ENCODE results near the gene F5.
A peak's percentile ranks its signal among the peaks of the same experiment; 100 is the strongest.
"Not testable (repeated sequence)": the region's sequence is repeated elsewhere in the genome, so short reads cannot be mapped to it uniquely, and the experiment has no call there.

Gene F5

DNA sequence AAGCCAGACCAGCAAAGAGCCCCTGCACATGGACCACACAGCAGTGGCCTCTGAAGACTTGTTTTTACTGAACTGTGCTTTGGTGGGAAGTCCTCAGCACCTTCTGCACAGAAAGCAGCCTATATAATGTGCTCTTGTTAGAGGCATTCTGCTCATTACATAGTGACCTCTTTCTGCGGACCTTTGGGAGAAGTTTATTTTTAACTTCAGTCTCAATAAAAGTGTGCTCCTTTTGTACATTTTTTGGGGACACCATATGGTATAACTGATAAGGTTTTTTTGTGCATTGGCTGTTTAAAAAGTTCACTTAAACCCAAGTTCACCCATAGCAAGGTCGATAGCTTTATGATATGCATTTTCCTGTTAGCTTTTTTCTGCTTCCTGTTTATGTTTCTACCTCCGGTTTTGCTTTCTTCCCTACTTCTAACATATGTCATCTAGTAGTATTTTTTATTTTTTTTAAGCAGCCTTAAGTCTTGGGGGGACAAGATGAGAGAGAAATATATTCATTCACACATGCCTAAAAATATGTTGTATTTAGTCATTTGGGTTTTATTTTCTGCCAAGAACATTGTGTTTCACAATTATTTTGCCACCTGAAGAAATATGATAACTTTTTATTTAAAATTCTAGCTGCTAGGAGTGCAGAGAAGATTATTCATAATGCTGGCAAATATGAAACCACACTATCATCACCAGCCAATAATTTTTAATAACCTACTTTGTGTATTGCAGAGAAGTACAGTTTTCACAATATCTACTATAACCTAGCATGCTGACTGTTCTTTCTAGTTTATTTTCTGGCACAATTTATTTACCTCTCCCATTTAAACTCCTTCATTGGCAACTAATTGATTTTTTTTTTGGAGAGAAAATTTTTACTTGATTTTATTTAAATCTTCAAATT is 77.6 kb downstream of the F5 start:
- DNase-seq (ENCODE audit: low read depth): no peak

DNA sequence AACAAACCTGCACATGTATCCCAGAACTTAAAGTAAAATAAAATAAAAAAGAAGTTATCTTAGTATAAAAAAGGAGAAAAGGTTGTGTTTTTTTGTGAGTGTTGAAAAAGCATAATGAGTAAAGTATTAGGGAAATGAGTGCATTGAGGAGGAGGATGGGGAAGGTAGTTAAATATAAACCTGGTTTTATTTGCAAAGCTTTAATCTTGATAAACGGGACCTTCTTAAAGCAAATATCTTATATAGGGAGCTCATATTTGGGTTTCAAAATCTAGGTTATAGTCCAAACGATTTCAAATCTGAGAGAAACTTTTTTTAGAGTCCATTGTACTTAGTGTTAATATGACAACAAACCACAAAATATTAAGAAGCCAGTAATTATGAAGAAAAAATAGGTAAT is 78.9 kb downstream of the F5 start:
- no peak for DNase-seq (ENCODE audit: low read depth)

DNA sequence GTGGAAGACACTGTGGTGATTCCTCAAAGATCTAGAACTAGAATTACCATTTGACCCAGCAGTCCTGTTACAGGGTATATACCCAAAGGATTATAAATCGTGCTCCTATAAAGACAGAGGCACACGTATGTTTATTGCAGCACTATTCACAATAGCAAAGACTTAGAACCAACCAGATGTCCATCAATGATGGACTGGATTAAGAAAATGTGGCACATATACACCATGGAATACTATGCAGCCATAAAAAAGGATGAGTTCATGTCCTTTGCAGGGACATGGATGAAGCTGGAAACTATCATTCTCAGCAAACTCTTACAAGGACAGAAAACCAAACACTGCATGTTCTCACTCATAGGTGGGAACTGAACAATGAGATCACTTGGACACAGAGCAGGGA is 82.7 kb downstream of the F5 start:
- not testable (repeated sequence) for DNase-seq (ENCODE audit: low read depth)

DNA sequence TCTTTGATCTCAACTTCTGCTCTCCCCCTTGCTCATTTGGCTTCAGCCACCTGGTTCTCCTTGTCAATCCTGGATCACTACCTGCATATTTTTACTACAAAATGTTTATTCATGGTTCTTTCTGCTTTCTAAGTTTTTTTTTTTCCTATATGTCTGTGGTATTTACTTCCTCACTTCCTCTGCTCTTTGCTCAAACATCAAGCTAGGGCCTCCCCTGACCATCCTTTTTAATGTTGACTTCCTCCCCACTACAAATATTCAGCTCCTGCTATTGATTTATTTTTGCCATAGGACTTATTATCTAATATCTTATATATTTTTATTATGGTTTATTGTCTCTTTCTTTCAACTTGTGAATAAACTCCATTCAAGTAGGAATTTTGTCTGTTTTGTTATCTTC is 86.5 kb downstream of the F5 start:
- no peak for DNase-seq (ENCODE audit: low read depth)

DNA sequence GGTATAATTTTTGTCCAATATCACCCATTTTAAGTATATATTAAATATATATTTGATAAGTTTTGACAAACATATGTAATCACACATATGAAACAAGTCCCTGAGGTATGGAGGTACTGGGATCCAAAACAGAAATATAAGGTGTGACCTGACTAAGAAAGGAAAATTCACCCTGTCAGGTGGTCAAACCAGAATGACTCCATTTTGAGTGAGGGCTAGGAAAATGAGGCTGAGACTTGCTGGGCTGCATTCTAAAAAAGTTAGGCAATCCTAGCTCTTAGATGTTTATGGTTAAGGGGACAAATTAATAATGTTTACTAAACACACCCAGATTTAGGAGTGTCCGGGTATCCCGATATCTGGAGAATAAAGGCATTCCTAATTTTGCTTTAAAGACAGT is 89.0 kb downstream of the F5 start:
- no peak for DNase-seq (ENCODE audit: low read depth)

DNA sequence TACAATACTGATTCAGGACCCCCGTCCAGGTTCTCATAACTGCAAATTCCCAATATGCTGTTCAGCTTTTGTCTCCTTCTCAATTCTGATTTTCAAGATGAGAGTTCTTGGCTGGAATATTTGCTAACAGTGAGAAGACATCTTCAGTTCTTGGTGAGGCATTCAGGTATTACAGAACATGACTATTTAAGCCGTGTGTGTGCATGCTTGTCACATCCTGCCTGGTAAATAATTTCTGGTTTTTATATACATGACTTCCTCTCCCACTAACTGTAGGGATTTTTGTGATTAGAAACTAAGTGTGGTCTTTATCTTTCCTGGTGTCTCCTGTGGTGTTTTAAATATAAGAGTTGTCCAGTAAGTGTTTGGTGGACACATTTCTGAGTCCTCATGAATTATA is 90.4 kb downstream of the F5 start:
- DNase-seq (ENCODE audit: low read depth): no peak

DNA sequence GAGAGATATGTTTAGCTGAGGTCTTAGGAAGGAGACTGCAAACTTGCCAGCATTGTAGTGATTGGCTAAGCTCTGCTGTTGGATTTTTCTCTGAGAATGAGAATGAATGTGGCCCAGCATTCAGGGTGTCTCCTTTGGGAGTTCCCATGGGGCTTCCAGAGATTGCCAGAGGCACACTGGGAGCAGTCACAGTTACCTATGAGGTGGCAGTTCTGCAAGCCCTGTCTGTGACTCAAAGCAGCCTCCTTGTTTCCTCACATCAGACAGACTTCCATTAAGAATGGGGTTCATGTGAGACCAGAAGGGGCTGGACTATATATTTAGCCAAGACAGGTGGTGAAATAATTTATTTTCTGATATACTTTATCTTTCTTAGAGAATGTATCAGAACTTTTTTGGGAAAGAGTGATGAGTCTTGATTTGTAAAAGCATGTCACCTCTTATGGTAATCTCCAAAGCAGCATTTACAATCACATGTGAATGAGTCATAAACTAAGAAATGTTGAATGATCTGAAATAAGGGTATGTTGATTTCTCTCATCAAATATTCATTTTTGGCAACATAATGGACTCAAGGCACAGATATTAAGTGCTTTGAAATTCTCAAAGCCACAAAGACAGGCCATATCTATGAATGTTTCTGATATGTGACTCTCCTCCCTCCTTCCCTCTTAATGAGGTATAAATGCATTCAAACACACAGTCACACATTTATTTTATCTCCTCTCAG is 91.1 kb downstream of the F5 start:
- no peak for DNase-seq (ENCODE audit: low read depth)

DNA sequence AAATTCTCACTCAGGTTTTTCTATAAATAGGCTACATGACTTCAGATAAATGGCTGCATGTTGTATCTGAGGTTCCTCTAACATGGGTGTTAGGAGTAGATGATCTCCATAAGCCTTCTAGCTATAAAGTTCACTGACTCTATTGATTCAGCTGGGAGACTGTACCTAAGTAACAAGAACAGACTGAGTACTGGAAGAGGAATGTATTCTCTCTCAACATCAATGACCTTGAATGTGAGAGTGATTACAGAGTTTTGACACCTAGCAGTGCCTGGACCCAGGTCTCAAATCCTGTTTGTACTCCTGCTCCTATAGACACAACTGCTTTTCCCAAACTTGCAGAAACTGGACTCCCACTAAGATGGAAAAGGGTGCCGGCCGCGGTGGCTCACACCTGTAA is 91.9 kb downstream of the F5 start:
- no peak for DNase-seq (ENCODE audit: low read depth)

DNA sequence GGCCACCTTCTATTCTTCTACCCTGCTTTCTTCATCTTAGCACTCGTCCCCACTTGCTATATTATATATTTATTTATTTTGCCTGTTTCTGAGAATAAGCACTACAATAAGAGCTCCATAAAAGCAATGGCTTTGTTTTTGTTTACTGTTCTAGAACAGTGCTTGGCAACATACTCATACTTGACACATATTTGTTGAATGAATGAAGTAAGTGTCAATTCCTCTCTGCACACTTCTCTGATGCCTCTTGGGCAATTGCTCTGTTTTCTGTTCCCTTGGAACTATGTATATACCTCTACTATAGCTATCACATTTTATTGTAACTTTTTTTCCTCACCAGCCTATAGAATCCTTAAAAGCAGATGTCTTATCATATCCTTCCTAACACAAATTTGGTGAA is 93.0 kb downstream of the F5 start:
- DNase-seq (ENCODE audit: low read depth): no peak

DNA sequence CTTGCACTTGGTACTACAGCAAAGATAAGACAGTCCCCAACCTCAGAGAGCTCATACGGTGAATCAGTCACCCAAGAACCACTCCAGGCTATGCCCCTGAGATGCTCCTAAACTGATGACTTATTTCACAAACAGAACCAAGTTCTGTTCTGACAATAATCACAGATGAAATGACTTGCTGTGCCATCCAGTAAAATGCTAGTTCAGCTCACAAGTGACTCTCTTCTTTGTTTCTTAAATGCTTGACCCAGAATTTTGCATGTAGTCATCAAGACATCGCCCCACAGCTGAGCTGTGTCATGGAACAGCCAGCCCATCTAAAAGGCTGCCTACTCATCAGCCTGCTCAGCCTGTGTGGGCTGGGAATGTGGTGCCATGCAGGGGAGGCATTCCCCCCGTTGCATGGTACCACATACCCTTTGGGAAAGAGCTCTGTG is 94.4 kb downstream of the F5 start:
- peak; percentile 42 for DNase-seq (ENCODE audit: low read depth)

DNA sequence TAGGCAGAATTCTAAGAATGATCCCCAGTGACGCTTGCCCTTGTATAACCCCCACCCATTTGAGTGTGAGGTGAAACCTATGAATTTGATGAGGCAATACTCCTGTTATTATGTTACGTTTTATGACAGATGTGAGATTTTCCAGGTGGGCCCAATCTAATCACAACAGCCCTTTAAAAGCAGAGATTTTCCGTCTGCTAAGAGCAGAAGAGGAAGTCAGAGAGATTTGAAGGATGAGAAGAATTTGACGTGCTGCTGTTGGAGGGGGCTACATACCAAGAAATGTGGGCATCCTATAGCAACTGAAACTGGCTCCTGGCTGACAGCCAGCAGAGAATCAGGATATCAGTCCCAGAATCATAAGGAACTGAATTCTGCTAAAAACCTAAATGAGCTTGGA is 98.1 kb downstream of the F5 start:
- no peak for DNase-seq (ENCODE audit: low read depth)

DNA sequence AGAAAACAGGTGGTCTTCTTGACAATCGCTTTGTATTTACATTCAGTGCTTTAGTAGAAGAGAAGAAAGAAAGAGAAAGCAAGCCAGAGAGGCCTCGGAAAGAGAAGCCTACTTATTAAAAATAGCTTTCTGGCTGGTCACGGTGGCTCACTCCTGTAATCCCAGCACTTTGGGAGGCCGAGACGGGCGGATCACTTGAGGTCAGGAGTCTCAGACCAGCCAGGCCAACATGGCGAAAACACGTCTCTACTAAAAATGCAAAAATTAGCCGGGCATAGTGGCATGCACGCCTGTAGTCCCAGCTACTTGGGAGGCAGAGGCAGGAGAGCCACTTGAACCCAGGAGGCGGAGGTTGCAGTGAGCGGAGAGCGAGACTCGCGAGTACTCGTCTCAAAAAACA is 98.7 kb downstream of the F5 start:
- no peak for DNase-seq (ENCODE audit: low read depth)

DNA sequence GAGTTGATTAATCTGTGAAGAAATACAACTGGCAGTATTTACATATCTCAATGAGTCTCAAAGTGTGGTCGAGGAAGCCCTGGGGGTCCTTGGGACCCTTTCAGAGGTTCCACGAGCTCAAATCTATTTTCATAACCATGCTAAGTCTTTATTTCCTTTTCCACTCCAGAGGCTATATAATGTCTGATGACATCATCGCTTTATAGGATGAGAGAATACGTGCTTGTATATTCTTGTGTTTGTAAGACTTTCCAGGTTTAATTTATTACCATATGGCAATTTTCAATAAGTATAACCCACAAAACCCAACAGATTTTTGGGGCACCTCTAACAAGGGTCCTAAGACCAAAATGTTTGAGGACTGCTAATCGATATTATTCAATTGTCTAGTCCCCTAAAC is 99.1 kb downstream of the F5 start:
- no peak for DNase-seq (ENCODE audit: low read depth)

DNA sequence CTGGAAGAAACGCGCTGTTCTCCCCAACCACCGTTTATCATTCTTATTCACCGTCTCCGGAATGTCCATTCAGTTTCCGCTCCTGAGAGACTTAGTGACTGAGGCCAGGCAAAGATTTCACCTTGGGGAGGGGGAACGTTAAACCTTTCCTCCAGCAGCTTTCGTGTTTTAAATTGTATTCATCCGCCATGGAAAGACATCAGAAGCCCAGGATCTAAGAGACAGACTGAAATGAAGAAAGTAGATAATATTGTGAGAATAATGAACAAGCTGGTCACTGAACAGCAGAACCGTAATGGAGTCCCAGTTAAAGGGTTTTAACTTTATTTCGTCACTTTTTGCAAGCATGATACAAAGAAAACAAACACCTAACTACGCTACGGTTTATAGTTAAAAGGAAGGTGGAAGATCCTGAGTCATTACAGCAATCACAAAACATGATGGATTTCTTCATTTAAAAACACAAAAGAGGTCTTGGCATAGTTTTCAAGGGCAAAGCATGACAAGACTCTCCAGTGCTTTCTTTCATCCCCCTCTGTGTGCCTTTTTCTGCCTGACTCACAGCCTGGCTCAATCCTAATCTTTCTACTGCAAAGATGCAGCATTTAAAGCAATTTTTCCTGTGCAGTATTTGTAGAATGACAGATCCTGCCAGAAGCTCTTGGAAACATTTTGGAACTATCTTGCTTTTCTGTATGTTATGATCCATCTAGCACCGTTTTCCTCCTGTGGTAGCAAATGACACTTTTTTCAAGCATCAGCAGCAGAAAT is 99.8 kb downstream of the F5 start:
- no peak for DNase-seq (ENCODE audit: low read depth)

DNA sequence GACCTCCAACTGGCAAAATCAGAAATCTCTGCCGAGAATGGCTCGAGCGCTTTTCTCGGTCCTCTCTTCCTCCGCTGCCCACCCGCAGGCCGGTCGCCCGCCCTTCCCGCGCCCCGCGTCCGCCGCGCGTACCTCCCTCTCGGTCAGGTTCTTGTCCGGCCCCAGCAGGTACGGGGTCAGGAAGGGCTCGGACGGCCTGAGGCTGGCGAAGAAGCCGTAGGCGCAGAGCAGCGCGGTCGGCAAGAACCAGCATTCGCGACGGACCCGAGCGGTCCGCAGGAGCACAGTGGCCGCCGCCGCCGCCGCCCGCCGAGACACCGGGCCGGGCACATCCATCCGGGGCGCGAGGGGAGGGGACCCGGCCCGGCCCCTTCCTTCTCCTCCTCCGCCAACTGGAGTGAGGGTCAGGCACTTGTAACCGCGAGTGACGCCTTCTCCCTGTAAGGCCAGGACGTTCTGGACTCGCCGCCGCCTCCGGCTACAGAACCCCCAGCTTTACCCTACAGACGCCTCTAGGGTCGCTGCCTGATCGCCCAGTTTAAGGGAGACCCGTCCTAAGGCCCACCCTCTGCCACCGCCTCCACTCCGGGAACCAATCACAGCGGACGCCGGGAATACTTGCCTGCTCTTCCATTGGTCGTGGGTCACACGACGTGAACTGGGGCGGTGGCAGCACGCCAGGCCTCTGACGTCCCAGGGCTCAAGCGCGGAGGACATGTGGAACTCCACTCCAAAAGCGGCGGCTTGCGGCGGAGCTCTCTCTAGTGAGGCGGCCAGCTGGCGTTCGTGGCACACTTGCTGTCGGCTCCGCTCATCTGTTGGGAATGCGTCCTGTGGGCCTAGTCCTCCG is 100.6 kb downstream of the F5 start, which contains the start of gene SLC19A2:
Gene SLC19A2 (minus strand): TSS at position 514 of the 850 bp plus-strand sequence. CDS start 178 bp downstream, at position 336.
- DNase-seq (ENCODE audit: low read depth): peak; percentile 90

DNA sequence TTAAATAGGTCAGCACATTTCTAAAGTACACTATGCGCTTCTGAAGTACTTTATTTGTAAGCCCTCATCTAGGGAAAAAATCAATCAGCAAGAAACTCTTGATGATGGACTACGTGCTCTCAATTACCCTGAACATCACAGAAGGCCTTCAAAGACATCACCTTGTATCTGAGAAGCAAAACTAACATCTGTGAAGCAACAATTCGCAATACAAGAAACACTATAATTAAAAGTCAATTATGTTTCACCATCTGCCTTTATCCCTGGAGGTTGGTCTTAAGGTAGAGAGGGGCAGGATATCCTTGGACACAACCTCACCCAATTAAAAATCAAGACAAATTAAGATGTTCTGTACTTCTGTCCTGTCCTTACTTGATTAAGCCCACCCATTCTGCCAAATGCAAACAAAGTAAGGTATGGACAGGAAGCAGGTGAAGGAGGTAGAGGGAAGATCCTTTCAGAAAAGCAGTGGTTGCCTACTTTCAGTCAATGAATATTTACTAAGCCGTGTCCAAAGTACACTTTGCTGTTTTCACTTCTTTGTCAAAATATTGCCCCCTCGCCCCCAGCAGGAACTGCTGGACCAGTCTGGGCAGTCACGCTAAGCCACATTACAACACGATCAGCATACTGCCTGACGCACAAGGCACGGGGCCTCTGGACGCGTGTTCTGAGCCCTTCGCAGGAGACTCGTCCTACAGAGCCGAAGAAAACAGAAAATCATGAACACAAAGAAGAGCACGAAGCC is 101.4 kb downstream of the F5 start:
- DNase-seq (ENCODE audit: low read depth): peak; percentile 32

DNA sequence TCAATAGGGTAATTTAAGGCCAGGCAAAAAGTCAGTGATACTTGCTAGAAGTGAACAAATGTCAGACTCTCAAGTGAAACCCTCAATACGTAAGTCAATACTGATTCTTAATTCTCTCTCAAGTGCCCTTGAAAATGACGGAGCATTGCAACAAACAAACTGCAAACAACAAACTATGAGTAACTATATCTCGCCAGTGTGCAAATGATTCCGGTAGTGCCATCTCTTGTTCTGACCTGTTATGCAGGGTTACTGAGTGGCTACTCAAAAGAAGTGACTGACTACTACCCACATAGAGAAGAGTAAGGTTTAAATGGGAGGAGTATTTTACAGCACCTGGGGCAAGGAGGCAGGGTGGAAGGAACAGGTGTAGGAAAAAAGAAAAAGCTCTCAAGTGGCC is 102.2 kb downstream of the F5 start:
- DNase-seq (ENCODE audit: low read depth): no peak

DNA sequence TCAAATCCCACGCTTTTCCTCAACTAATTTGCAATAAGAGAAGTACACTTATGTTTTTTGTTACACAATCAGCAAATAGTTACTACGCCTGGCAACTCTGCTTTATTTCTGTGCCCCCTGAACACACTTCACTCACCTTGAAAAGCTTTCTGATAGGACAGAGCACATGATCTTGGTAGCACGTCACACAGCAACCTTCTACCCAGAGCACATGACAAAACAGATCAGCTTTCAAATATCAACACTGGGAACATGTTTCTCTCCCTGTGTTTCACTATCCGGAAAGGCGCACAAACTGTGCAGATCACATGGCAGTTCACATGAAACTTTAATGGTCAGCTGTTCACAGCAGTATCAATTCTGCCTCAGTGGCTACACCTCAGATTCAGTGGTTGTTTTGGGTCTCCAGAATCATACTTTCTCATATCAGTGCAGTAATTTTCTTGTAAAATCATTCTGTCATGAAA is 102.7 kb downstream of the F5 start:
- no peak for DNase-seq (ENCODE audit: low read depth)

DNA sequence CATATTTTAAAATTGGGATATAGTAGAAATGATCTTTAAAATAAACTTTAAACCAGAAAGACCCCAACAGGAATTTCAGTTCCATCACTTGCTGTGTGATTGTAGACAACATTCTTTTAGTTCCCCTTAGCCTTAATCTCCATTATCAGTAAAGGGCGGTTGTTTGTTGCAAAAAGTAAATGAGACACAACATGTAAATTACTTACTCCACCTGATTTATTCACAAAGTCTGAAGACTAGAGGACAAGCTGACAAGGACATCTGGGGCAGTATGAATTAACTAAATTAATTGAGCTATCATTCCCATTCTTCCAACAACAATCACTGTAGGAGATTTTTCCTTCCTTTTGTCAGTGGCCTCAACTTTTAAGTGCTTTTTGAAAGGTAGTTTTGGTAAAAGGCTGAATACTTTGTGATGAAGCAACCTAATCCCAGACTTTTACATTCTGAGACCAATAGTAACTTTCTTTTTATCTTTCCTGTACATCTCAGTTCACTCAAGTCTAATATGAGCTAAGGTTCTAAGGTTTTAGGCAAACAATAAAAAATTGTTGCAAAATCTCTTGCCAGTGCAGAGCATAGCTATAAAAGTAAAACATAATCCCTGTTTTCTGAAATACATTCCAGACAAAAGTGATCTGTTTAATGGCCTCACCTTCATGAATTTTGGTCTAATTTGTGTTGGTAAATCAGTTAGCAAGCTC is 106.8 kb downstream of the F5 start:
- DNase-seq (ENCODE audit: low read depth): no peak

DNA sequence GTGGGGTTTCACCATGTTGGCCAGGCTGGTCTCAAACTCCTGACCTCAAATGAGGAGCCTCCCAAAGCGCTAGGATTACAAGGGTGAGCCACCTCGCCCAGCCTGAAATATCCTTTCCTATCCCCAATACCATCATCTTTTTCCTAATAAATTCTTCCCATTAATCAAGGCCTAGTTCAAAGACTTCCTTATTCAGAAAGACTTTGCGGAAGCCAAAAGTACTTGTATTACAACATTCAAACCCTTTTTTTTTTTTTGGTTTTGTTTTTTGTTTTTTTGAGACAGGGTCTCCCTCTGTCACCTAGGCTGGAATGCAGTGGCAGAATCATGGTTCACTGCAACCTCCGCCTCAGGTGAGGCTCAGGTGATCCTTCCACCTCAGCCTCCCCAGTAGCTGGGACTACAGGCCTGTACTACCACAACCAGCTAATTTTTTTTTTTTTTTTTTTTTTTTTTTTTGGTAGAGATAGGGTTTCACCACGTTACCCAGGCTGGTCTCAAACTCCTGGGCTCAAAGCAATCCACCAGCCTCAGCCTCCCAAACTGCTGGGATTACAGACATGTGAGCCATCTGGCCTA is 108.1 kb downstream of the F5 start:
- no peak for DNase-seq (ENCODE audit: low read depth)

Measured in activated T-cell treated with anti-CD3 and anti-CD28 coated beads for 48 hours (primary cell).